GM12892 (cell line): ENCODE measurements around the gene FBXL17.

Source experiments
- POLR2A ChIP-seq: IDR thresholded peaks from 2 replicates; pipeline ENCODE4 v1.6.1; 2011; ENCODE audit warnings: low read depth, low read length, control low read depth
- POLR2AphosphoS5 ChIP-seq: IDR thresholded peaks from 2 replicates; pipeline ENCODE4 v1.6.1; 2011; ENCODE audit warnings: low read depth, low read length, control low read depth
- TAF1 ChIP-seq: IDR thresholded peaks from 2 replicates; pipeline ENCODE4 v1.6.1; 2011; ENCODE audit warnings: low read depth, mild to moderate bottlenecking, control low read depth, low read length, borderline replicate concordance

- TF ChIP-seq POLR2AphosphoS5 (no peak), TAF1 (no peak), POLR2A (no peak)
These were observed 433.5 kb downstream of the FBXL17 start for GRCh38 chr5:107948377-107948776.
